Activated CD4-positive, alpha-beta T cell treated with anti-CD3 and anti-CD28 coated beads, Interleukin-2, amount 50 U/mL, for 48 hours (primary cell): Measurements from ENCODE around the gene C1QA.

Experiments used
- DNase-seq, 2 experiments: peaks; one replicate each; pipeline ENCODE4 v3.0.0-alpha.2; 2020

C1QA gene

DNA sequence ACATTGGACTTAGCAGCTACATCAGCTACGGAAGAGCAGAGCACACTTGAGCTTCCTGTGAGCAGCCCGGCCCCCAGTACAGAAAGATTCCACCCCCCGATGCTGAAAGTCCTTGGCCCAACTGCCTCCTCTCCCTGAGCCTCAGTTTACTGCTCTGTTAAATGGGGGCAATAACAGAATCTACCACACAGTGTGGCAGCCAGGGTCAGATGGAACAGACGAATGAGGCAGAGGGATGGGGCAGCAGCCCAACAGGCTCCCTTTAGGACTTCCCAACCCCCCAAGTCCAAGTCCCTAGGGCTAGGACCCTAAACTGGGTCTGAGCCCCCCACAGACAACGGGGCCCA lies 22.9 kb upstream of the C1QA start:
- DNase-seq = no peak

DNA sequence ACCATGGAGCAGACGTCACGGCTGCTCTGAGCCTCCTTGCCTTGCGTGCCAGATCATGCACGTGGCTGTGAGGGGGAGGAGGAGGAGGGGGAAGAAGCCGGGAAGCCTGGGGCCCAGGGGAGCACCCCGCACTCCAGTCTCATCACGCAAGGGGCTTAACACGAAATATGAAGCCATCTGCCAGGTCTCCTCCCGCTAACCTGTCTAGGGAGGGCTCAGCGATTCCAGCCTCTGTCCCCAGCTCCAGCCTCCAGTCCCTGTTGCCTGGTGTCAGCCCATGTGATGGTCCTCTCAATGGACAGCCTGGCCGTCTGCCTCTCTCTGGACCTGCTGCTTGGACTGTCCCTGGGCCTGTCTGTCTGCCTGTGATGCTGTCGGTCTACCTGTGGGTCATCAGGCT lies 22.5 kb upstream of the C1QA start:
- no peak for DNase-seq

DNA sequence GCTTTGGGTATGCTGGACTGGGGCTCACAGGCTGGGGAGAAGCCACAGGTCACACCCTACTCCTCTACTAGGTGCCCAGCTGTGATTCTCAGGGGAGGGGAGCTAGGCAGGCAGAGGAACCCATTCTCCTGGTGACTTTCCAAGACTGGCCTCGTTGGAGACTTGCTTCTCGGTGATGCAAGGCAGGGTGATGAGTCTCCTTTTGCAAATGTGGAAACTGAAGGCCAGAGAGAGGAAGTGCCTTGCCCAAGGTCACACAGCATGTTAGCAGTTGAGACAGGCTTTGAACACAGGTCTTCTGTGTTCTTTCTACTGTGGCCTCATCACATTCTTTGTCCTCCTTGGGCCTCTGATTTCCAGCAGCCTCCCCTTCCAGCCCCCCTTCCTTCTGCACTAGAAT lies 20.5 kb upstream of the C1QA start:
- no peak for DNase-seq

DNA sequence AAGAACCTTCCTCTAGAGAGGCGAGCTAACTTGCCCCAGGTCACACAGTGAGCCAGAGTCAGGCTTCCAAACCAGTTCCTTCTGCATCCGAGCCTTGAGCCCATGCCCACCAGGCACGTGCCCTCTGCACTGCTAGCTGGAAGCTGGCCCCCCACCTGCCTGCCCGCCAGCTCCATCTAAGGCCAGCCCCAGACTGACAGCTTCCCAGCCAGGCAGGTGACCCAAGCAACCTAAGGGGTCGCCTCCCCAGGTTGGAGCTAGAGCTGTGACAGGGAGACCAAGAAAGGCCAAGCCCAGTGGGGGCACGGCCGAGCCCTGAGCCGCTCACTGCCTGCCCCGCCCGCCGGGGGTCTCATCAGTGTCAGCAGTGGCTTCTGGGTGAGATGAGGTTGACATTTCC lies 19.9 kb upstream of the C1QA start:
- no peak for DNase-seq

DNA sequence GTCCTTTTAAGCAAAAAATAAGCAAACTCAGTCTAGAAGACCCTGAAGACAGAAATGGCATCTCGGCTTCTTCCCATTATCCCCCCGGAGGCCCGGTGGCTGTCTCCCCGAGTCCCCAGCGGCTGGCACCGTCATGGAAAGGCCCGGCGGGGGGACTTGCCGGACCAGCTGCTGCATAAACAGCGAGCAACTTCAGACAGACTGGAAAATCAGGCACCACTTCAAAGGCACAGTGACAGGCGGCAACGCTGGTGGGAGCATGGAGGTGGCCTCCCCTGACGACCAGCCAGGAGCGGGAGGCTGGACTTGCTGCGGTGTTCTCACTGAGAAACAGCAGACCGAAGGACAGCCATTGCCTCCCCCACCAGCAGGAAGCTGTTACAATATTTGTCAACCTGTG lies 18.4 kb upstream of the C1QA start:
- no peak for DNase-seq

DNA sequence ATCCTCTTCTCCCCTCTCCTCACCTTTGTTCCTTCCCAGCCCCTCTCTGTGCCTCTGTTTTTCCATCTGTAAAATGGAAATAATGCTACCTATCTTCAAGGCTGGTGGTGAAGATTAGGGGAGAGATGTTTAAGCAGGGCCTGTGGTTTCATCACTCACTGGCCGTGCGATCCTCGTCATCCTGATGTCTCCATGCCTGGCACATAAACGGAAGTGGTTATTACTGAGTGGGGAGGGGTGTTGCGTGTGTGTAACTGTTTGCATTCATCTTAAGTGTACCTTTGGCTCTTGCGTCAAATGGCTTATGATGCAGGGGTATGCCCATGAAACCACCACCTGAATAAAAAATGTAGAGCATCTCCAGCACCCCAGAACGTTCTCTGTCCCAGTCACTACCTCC lies 17.2 kb upstream of the C1QA start:
- DNase-seq = no peak

DNA sequence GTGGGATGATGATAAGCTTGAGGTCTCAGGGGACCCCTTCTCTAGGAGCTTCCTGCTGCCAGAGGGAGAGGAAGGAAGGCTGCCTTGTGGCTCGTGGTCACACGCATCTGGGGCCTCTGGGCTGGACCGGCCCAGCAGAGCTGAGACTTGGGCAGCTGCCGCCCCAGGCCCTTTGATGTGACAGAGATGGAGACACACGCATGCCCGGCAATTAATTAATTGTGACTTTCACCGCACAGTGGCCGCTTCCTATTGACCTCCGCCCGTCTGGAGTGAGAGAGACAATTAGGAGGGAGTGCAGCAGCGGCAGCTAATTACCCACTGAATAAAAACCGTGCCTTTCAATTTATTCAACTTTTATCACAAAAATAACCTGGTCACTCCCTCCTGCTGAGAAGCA lies 16.6 kb upstream of the C1QA start:
- no peak for DNase-seq

DNA sequence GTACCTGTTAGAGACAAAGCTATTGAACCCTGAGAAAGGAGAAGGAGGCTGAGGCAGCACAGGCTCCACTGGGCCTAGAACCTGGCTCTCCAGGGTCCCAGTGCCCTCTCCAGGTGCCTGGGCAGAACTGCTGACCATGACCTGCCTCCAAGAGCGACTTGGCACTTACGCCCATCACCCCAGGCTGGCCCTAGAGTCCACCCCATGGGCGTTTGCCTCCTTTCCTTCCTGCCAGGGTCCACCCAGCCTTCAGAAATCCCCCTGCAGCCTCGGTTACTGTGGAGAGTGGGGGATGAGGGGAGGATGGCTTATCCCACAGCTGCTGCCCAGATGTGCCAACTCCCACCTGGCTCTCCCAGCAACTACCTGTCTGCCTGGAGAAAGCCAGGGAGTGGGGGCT lies 14.7 kb upstream of the C1QA start:
- no peak for DNase-seq

DNA sequence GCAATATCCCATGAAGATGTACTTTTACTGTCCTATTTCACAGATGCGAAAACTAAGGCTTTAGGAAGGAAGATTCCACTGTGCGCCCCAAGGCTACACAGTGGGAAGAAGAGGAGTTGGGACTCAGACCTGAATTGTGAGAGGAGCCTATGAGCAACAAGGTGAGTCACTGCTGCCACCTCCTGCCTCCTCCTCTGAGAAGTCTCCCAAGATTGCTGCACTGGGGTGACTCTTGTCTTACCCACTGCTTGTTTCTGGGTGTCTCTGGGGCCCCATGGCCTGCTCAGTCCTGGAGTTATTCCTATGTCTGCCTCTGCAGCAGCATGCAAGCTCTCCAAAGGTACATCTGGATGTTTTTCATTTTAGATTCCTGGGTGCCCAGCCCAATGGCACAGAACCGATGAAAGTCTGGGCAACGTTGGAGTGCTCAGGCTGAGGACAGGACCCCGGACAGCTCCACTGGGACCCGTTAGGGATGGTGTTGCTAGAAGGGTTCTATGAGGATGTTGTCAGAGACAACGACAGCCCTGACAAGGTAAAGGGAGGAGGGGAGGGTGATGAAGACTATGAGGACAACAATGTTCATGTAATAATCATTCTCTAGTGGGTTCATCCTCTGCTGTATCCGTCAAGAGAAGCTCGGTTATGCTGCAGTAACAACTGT lies 11.0 kb upstream of the C1QA start:
- DNase-seq = no peak

DNA sequence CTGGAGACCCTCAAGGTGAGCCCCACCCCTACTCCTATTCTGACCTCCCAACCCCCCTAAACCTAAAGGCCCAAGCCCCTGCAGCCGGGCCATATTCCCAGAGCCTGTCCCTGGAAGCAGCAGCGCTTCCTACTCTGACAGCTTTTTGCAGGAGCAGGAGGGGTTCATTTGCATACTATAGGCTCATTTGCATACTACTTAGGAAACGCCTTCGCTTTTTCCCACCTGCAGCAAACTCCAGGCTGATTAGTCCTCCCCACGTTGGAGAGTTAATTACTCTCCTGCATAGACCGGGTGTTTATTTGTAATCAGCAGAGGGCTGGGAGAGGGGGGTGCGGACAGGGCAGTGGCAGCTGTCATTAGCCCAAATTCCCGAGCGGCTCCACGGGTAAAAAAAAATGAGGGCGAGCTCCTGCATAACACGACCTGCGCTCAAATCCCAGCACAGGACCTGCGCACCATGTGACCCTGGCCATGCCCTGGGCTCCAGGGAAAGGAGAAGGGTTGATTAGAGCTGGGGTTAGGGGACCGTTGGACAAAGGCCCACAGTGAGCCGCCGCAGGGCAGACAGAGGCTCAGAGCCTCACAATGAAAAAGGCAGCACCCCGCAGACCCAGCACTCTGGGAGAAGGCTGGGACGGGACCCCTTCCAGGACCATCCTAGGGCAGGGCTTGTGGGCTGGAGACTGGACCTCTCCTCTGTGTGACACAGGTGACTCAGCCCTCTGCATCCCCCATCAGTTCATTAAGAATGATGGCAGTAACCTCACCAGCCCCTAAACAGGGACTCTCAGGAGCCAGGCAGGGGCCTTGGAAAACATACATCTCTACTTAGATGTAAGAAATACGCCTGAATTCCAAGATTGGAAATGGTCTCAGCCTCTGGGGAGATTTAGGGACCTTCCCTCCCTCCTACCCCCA lies 9.9 kb upstream of the C1QA start:
- DNase-seq = no peak

DNA sequence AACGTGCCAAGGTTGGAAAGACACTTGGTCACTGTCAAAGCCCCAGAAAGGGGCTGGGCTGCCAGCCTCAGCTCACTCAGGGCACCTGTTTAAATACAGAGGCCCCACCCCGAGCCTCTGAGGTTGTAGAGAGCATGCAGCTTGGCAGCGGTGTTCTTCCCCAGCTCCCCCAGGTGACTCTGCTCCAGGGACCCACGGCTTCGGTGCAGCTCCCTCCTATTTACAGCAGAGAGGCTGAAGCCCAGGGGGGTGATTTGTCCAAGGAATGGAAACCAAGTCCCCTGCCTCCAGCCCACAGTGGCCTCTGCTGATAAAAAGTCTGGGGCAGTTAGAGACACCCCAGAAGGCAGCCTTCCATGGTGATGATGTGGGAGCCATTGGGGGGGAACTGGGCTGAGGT lies 9.1 kb upstream of the C1QA start:
- no peak for DNase-seq

DNA sequence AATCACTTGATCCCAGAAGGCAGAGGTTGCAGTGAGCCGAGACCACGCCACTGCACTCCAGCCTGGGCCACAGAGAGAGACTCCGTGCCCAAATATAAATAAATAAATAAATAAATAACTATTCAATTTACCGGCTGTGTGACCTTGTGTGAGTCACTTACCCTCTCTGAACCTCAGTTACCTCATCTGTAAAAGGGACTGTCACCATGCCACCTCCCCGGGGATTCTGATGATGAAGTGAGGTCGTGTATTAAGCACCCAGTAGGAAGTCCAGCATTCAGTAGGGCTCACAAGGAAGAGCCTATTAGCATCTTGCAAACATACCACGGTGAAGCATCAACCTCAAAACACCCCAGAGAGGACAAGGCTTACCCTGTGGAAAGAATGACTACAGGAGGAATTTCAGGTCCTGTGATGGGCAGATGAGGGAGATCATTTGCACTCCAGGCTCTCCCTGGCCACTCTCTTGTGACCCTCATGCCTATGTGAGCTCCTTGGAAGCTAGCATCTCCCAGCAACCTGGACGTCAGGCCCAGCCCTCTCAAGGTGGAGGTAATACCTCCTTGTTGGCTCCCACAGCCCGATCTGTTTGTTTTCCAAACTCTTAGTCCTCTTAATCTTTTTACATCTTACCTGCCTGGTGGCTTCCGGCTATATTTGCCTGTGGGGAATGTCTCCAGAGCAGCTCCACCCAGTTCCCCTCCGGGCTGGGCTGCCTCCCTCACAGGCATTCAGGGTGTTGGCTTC lies 7.6 kb upstream of the C1QA start:
- DNase-seq = no peak

DNA sequence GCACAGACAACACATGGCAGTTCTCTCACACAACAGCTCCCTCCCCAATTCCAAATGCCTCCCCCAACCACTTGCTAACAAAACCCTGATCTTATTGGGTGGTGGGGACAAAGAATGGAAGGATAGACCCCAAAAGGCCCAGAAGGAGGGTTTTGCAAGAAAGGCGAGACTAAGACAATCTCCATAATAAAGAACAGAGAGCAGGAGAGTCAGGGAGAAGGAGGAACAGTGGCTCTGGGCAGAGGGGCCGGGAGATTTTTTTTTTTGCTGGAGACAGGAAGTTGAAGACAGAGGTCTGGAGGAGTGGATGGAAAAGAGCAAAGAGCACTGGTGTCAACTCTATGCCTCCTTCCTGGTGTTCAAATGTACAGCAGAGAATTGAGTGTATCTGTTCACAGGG lies 6.5 kb upstream of the C1QA start:
- DNase-seq = no peak

DNA sequence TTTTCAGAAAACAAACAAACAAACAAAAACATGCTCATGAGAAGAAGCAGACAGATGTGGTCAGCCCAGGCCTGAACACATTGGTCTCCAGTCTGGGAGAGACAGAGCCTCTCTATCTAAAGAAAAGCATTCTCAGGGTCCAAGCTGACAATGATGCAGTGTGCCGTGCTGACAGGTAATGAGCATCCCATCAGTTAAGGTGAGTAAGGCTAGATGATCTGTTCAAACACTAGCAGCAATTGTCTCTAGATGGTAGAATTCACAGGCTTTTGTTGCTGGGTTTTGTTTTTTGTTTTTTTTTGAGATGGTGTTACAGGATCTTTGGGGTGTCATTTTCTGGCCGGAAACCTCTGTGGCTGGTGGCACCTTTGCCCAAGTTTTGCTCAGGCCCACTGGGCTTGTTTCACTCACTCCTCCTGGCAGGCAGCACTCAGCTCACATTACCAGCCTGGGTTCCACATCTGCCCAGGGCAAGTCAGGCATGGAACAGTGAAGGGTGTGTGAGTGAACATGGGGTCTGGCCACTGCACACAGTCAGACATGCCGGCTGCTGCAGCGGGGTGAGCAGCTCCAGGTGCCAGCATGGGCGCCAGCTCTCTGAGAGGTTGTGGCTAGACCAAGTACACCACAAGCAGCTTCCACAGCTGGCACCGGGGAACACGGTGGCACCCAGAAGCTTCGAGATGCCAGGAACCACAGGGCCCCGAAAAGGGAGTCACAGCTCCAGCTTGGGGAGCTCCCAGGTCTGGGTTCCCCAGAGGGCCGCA lies 2.5 kb upstream of the C1QA start:
- DNase-seq = no peak

DNA sequence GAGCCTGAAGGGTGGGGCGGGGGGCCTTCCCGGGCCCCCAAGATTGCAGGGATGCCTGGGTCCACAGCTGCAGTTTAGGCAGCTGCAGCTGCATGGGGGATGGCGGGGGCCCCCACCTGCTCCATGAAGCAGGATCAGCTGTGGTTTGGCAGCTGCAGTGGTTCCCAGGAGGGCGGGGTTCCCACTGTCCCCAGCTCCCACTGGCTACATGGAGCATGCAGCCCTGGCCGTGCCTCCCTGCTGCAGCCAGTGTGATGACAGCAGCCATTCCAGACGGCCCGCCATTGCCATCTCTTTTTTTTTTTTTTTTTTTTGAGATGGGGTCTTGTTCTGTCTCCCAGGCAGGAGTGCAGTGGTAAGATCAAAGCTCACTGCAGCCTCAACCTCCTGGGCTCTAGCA lies 992 bp upstream of the C1QA start:
- no peak for DNase-seq

DNA sequence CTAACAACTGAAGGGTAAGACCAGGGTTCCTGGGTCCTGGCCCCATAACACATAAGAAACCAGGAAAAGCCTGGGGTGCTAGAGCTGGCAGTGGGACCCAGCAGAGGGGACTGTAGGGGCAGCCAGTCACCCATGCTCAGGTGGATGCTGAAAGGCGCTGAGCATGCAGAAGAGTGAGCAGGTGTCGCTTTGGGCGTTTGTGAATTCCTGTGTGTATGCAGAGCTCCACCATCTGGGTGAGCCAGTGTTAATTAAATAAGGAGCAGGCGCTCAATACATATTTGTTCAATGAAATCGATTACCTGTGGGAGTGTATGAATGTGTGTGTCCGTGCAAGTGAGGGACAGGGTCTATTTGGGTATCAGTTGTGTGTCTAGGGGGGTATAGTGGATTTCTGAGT lies 499 bp downstream of the C1QA start:
- DNase-seq = no peak

DNA sequence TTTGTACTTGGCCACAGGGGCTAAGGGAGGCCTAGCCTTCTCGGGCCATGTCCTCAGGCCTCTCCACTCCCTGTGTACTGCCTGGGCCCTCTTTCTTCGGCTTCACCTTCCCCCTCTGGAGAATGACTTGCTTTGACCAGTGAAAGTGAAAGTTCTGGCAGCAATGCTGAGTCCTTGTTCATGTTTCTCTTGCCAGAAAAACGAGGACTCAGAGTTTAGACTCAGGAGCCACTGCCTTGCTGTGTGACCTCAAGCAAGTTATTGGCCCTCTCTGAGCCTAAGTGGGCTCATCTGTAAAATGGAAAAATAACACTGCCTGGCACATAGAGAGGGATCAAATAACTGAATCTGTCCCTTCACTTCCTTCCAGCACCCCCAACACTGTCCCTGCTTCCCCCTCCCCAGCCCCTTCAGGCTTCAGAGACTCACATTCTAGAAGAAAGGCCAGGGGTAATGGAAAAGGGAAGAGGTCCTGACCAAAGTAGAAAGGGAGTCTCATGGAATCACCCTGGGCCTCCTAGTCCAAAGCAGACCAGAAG lies 1.5 kb downstream of the C1QA start:
- no peak for DNase-seq

DNA sequence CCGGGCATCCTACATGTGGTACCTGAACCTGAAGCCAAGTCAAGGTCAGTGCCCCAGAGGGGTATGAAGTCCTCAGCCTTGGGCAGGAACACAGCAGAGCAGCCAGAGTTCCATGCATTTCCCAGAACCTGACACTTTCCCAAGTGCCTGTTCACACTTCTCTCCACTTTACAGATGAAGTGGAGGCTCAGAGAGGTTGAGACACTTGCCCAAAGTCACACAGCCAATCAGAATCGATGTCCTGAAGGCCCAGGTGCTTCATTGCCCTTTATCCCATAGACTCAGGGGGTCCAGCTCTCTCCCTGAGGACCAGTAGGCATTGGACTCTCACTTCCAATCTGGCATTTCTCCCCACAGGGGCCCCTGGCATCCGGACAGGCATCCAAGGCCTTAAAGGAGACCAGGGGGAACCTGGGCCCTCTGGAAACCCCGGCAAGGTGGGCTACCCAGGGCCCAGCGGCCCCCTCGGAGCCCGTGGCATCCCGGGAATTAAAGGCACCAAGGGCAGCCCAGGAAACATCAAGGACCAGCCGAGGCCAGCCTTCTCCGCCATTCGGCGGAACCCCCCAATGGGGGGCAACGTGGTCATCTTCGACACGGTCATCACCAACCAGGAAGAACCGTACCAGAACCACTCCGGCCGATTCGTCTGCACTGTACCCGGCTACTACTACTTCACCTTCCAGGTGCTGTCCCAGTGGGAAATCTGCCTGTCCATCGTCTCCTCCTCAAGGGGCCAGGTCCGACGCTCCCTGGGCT lies 2.2 kb downstream of the C1QA start:
- DNase-seq = no peak

DNA sequence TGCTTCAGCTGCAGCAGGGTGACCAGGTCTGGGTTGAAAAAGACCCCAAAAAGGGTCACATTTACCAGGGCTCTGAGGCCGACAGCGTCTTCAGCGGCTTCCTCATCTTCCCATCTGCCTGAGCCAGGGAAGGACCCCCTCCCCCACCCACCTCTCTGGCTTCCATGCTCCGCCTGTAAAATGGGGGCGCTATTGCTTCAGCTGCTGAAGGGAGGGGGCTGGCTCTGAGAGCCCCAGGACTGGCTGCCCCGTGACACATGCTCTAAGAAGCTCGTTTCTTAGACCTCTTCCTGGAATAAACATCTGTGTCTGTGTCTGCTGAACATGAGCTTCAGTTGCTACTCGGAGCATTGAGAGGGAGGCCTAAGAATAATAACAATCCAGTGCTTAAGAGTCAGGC lies 2.9 kb downstream of the C1QA start:
- DNase-seq = no peak

DNA sequence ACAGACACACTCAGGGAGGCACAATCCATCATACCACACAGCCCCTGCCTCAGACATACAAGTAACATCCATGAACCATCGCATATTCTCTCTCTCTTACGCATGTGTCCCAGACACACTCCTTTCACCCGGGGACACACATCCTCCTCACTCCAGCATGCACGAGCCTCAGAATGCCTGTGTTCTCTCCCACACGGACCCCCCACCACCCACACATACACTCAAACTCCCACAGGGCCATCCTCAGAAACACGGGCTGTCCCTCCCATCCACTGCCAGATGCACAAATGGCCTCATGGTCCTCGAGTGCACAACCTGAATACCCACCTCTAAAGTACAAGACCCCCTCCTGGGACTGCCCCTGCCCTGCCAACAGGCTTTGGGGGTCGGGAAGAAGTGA lies 4.8 kb downstream of the C1QA start:
- no peak for DNase-seq

DNA sequence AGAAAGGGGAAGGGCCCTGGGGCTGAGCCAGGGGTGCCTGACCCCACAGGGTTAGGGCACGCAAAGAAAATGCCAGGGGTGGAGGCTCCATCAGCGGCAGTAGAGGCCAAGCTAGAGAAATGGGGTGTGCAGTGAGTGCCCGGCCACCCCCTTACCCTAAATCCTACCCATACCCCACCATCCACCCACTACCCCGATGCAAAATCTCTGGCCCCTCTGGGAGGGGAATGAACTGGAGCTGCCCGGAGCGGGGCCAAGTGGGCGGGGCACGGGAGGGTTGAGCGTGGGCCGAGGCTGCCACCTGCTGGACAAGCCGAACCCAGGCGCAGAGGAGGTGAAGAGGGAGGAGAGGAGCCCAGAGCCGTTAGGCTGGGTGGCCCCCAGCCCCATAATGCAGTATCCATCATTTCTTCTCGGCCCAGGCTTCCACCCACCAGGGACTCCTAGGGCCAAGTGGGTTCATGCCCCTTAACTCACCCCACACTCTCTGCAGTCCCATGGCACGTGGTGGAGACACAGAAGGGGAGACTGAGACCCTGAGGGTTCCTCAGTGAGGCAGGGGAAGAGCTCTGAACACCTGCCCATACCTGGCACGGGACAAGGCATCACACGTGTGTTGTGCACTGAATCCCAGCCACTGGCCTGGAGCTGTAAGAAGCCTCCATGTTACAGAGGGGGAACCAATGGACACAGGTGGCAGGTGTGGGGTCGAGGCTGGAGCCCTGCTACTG lies 5.6 kb downstream of the C1QA start:
- peak; percentile 76 to 81 for DNase-seq
